Adipocyte (in vitro differentiated cells): ENCODE data around the gene DCTN1.

Experiments
- DNase-seq: peaks from one replicate; pipeline ENCODE4 v3.0.0-alpha.2; 2015; ENCODE audit warnings: low read depth
- H3K27me3 ChIP-seq: replicated peaks from 2 replicates; pipeline ENCODE4 v1.7.0; 2013; ENCODE audit warnings: mild to moderate bottlenecking, low read length, moderate library complexity; ENCODE audit not compliant: control insufficient read depth, insufficient read depth
- H3K36me3 ChIP-seq: 2 replicates; pipeline ENCODE4 v1.7.0; 2013; ENCODE audit warnings: low read length, mild to moderate bottlenecking, moderate library complexity; ENCODE audit not compliant: control insufficient read depth, insufficient read depth, severe bottlenecking
- H3K4me1 ChIP-seq: 2 replicates; pipeline ENCODE4 v1.7.0; 2013; ENCODE audit warnings: mild to moderate bottlenecking, low read length, moderate library complexity; ENCODE audit not compliant: control insufficient read depth, insufficient read depth
- H3K4me3 ChIP-seq: 2 replicates; pipeline ENCODE4 v1.7.0; 2013; ENCODE audit warnings: mild to moderate bottlenecking, low read length, moderate library complexity
- H3K9ac ChIP-seq: 2 replicates; pipeline ENCODE4 v1.7.0; 2013; ENCODE audit warnings: mild to moderate bottlenecking, low read length, moderate library complexity
- H3K9me3 ChIP-seq: 2 replicates; pipeline ENCODE4 v1.7.0; 2013; ENCODE audit warnings: mild to moderate bottlenecking, low read length, moderate library complexity; ENCODE audit not compliant: control insufficient read depth

The DCTN1 gene

GRCh38 chr2:74407682-74408081, 27.6 kb upstream of the DCTN1 start:
- no peak for DNase-seq
- no peaks in the 10 kb centered on the region for H3K27me3 ChIP-seq
- H3K4me1 ChIP-seq, result no peaks in the 10 kb centered on the region
- H3K4me3 ChIP-seq, result no peak overlapping the region
- no peaks in the 10 kb centered on the region for H3K36me3 ChIP-seq
- H3K9ac ChIP-seq, result no peak overlapping the region
- no peaks in the 10 kb centered on the region for H3K9me3 ChIP-seq

GRCh38 chr2:74406035-74406434, 25.9 kb upstream of the DCTN1 start:
- H3K36me3 ChIP-seq, result no peaks in the 10 kb centered on the region
- no peaks in the 10 kb centered on the region for H3K4me1 ChIP-seq
- no peak for DNase-seq
- no peak overlapping the region for H3K4me3 ChIP-seq
- no peaks in the 10 kb centered on the region for H3K9me3 ChIP-seq
- H3K9ac ChIP-seq, result no peak overlapping the region
- H3K27me3 ChIP-seq, result no peaks in the 10 kb centered on the region

- H3K9ac ChIP-seq, result no peak overlapping the region
- DNase-seq, result no peak
- peaks cover 6% of the 10 kb centered on the region for H3K4me1 ChIP-seq
- H3K36me3 ChIP-seq, result no peaks in the 10 kb centered on the region
- H3K4me3 ChIP-seq, result no peak overlapping the region
- H3K9me3 ChIP-seq, result no peaks in the 10 kb centered on the region
- no peaks in the 10 kb centered on the region for H3K27me3 ChIP-seq
Observed at GRCh38 chr2:74401891-74402290, 21.8 kb upstream of the DCTN1 start.

GRCh38 chr2:74399785-74400184, 19.7 kb upstream of the DCTN1 start:
- Histone ChIP-seq H3K9me3 (no peaks in the 10 kb centered on the region), H3K4me3 (no peak overlapping the region), H3K36me3 (no peaks in the 10 kb centered on the region), H3K27me3 (no peaks in the 10 kb centered on the region), H3K9ac (no peak overlapping the region), H3K4me1 (peaks cover 6% of the 10 kb centered on the region)
- peak; percentile 55 for DNase-seq

- no peak overlapping the region for H3K4me3 ChIP-seq
- no peak for DNase-seq
- no peak overlapping the region for H3K9ac ChIP-seq
- H3K27me3 ChIP-seq, result no peaks in the 10 kb centered on the region
- H3K36me3 ChIP-seq, result no peaks in the 10 kb centered on the region
- peaks cover 10% of the 10 kb centered on the region for H3K4me1 ChIP-seq
- no peaks in the 10 kb centered on the region for H3K9me3 ChIP-seq
Observed at GRCh38 chr2:74396149-74396548, 16.0 kb upstream of the DCTN1 start.

- H3K4me1 ChIP-seq, result peaks cover 29% of the 10 kb centered on the region
Observed at GRCh38 chr2:74393525-74393924, 13.4 kb upstream of the DCTN1 start.

GRCh38 chr2:74392449-74392743, 12.3 kb upstream of the DCTN1 start:
- H3K4me1 ChIP-seq, result peaks cover 39% of the 10 kb centered on the region

More at GRCh38 chr2:74393525-74393924, 13.4 kb upstream of the DCTN1 start:
- DNase-seq, result no peak
- Histone ChIP-seq H3K4me3 (no peak overlapping the region), H3K36me3 (no peaks in the 10 kb centered on the region), H3K9ac (peak overlapping the region; percentile 25), H3K27me3 (no peaks in the 10 kb centered on the region), H3K9me3 (no peaks in the 10 kb centered on the region)

GRCh38 chr2:74391580-74392448, 11.7 kb upstream of the DCTN1 start:
- DNase-seq, result peak; percentile 96
- peak overlapping the region; percentile 90 for H3K9ac ChIP-seq
- no peaks in the 10 kb centered on the region for H3K36me3 ChIP-seq
- peak overlapping the region; percentile 94 for H3K4me3 ChIP-seq
- no peaks in the 10 kb centered on the region for H3K9me3 ChIP-seq
- no peaks in the 10 kb centered on the region for H3K27me3 ChIP-seq
- H3K4me1 ChIP-seq, result peaks cover 45% of the 10 kb centered on the region

More at GRCh38 chr2:74392449-74392743, 12.3 kb upstream of the DCTN1 start:
- H3K27me3 ChIP-seq, result no peaks in the 10 kb centered on the region
- peak overlapping the region; percentile 90 for H3K9ac ChIP-seq
- no peaks in the 10 kb centered on the region for H3K9me3 ChIP-seq
- peak overlapping the region; percentile 94 for H3K4me3 ChIP-seq
- H3K36me3 ChIP-seq, result no peaks in the 10 kb centered on the region
- no peak for DNase-seq

- Histone ChIP-seq H3K9ac (peak overlapping the region; percentile 90), H3K9me3 (no peaks in the 10 kb centered on the region), H3K36me3 (no peaks in the 10 kb centered on the region), H3K4me1 (peaks cover 47% of the 10 kb centered on the region), H3K4me3 (peak overlapping the region; percentile 94), H3K27me3 (no peaks in the 10 kb centered on the region)
- peak; percentile 53 for DNase-seq
Observed at GRCh38 chr2:74391209-74391579, 11.1 kb upstream of the DCTN1 start.

- H3K4me3 ChIP-seq, result peak overlapping the region; percentile 94
- H3K36me3 ChIP-seq, result no peaks in the 10 kb centered on the region
- peak; percentile 30 for DNase-seq
- no peaks in the 10 kb centered on the region for H3K27me3 ChIP-seq
- no peaks in the 10 kb centered on the region for H3K9me3 ChIP-seq
- H3K4me1 ChIP-seq, result peaks cover 47% of the 10 kb centered on the region
- H3K9ac ChIP-seq, result peak overlapping the region; percentile 90
Observed at GRCh38 chr2:74390606-74391005, 10.5 kb upstream of the DCTN1 start.

GRCh38 chr2:74387346-74387745, 7.2 kb upstream of the DCTN1 start:
- peaks cover 71% of the 10 kb centered on the region for H3K4me1 ChIP-seq
- peak overlapping the region; percentile 42 for H3K9ac ChIP-seq
- H3K27me3 ChIP-seq, result no peaks in the 10 kb centered on the region
- peak; percentile 43 for DNase-seq
- H3K9me3 ChIP-seq, result no peaks in the 10 kb centered on the region
- H3K4me3 ChIP-seq, result peak overlapping the region; percentile 33
- H3K36me3 ChIP-seq, result no peaks in the 10 kb centered on the region

- H3K4me3 ChIP-seq, result peak overlapping the region; percentile 7
- no peak for DNase-seq
- peaks cover 73% of the 10 kb centered on the region for H3K4me1 ChIP-seq
Observed at GRCh38 chr2:74385396-74385795, 5.3 kb upstream of the DCTN1 start.

More at GRCh38 chr2:74385396-74385795, 5.3 kb upstream of the DCTN1 start:
- H3K36me3 ChIP-seq, result no peaks in the 10 kb centered on the region
- no peaks in the 10 kb centered on the region for H3K9me3 ChIP-seq
- no peaks in the 10 kb centered on the region for H3K27me3 ChIP-seq
- no peak overlapping the region for H3K9ac ChIP-seq
